Measurements from ENCODE around the gene ZFPL1. TPM values are rescaled to one million over a fixed set of nuclear protein-coding genes. Genes with fewer than 3 reads are reported as not detected.
"Not testable (repeated sequence)": the region's sequence is repeated elsewhere in the genome, so short reads cannot be mapped to it uniquely, and the experiment has no call there.

The ZFPL1 gene
- total RNA-seq, 3 donors from 2014 or later, result 36.3 to 50.6 (median 42.6) TPM

DNA sequence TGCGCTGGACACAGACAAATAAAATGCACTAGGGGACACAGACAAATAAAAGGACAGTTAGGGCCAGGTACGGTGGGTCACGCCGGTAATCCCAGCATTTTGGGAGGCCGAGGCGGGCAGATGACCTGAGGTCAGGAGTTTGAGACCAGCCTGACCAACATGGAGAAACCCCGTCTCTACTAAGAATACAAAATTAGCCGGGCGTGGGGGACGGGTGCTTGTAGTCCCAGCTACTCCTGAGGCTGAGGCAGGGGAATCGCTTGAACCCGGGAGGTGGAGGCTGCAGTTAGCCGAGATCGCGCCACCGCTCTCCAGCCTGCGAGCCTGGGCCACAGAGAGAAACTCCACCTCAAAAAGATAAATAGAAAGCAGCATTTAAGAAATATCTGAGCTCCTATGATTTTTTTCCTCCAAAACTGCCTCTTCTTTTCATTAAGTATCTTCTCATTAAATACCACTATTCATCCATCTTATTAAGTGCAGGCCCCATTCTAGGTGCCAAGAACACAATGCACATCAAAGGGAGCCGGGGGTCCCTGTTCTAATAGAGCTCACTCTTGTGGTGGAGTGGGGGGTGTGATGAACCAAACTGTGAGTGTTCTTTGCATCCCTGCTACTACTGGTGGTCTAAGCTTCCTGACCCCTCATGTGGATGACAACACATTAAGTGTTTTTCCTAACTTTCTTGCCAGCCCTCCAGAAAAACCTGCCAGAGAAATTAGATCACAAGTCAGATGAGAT, 34.2 kb downstream of the ZFPL1 start:
- Histone ChIP-seq H3K4me1 (ENCODE audit: low read depth) (peaks cover 32% of the 10 kb centered on the region), H3K9me3 (no peaks in the 10 kb centered on the region), H3K4me3 (no peak overlapping the region), H3K36me3 (ENCODE audit: low read depth) (peaks cover 5% of the 10 kb centered on the region)
- peak in 1 of 3 donors; percentile 62 for DNase-seq
- intact Hi-C loops (cut with DNase I, micrococcal nuclease), result no loop called here
- ATAC-seq, result no peak
- peak; percentile 5 for TF ChIP-seq CTCF (IDR thresholded peaks at IDR 0.05)

DNA sequence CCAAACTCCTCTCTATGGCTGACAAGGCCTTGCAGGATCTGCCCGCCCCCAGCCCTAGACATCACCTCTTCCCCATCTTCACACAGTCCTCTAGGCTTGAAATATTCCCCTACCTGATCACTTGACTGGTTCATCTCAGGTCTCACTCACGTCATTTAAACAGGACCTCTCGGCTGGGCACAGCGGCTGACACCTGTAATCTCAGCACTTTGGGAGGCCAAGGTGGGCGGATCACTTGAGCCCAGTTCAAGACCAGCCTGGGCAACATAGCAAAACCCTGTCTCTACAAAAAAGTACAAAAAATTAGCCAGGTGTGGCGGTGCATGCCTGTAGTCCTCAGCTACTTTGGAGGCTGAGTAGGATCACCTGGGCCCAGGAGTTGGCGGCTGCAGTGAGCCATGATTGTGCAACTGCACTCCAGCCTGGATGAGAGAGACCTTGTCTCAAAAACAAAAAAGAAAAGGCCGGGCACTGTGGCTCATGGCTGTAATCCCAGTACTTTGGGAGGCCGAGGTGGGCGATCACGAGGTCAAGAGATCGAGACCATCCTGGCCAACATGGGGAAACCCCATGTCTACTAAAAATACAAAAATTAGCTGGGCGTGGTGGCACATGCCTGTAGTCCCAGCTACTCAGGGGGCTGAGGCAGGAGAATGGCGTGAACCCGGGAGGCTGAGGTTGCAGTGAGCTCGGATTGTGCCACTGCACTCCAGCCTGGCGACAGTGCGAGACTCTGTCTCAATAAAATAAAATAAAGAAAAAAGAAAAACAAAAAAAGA, 35.1 kb downstream of the ZFPL1 start:
- peaks cover 34% of the 10 kb centered on the region for H3K4me1 ChIP-seq (ENCODE audit: low read depth)
- H3K9me3 ChIP-seq; H3K4me3 ChIP-seq; intact Hi-C loops (cut with DNase I, micrococcal nuclease); H3K36me3 ChIP-seq (ENCODE audit: low read depth); ATAC-seq: not testable (repeated sequence)
- DNase-seq, result peak in 1 of 3 donors; percentile 24

GRCh38 chr11:65119670-65119995, 35.6 kb downstream of the ZFPL1 start:
- no peaks in the 10 kb centered on the region for H3K9me3 ChIP-seq
- H3K4me1 ChIP-seq (ENCODE audit: low read depth), result peaks cover 34% of the 10 kb centered on the region
- DNase-seq (no peak), ATAC-seq (no peak)
- no peak overlapping the region for H3K4me3 ChIP-seq
- no peak for TF ChIP-seq CTCF (IDR thresholded peaks at IDR 0.05)
- intact Hi-C loops (cut with DNase I, micrococcal nuclease), result no loop called here
- H3K36me3 ChIP-seq (ENCODE audit: low read depth), result peaks cover 5% of the 10 kb centered on the region

DNA sequence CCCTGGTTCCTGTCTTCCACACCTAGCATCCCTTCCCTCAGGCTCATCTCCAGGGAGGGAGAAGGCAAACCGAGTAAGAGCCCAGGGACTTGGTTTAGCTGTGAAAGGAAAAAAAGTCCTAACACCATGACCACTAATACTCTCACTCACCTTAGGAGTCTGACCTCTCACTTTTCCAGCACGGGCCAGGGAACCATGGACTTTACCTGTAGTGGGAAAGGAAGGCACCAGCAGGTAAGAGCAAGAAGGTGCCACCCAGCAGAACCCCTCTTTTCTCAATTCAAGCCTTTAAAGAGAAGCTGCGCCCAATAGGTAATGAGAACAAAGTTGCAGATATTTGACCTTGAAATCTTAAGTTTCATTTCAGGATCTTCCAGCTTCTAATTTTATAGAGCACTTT, 36.8 kb downstream of the ZFPL1 start:
- Histone ChIP-seq H3K4me3 (no peak overlapping the region), H3K9me3 (no peaks in the 10 kb centered on the region), H3K36me3 (ENCODE audit: low read depth) (peaks cover 5% of the 10 kb centered on the region), H3K4me1 (ENCODE audit: low read depth) (peaks cover 34% of the 10 kb centered on the region)
- no peak for TF ChIP-seq CTCF (IDR thresholded peaks at IDR 0.05)
- ATAC-seq (no peak), DNase-seq (no peak)
- intact Hi-C loops (cut with DNase I, micrococcal nuclease), result no loop called here

GRCh38 chr11:65121447-65121864, 37.4 kb downstream of the ZFPL1 start:
- DNase-seq (peak in 2 of 3 donors; percentile 70 to 72), ATAC-seq (peak; percentile 4)
- H3K4me3 ChIP-seq, result peak overlapping the region; percentile 64
- TF ChIP-seq CTCF (IDR thresholded peaks at IDR 0.05), result no peak
- intact Hi-C loops (cut with DNase I, micrococcal nuclease), result no loop called here
- H3K36me3 ChIP-seq (ENCODE audit: low read depth), result peaks cover 10% of the 10 kb centered on the region
- H3K9me3 ChIP-seq, result no peaks in the 10 kb centered on the region
- peaks cover 28% of the 10 kb centered on the region for H3K4me1 ChIP-seq (ENCODE audit: low read depth)

Measured in mucosa of descending colon (tissue), 3 donors.